Measurements from ENCODE around the gene PTPRK.

The PTPRK gene

DNA sequence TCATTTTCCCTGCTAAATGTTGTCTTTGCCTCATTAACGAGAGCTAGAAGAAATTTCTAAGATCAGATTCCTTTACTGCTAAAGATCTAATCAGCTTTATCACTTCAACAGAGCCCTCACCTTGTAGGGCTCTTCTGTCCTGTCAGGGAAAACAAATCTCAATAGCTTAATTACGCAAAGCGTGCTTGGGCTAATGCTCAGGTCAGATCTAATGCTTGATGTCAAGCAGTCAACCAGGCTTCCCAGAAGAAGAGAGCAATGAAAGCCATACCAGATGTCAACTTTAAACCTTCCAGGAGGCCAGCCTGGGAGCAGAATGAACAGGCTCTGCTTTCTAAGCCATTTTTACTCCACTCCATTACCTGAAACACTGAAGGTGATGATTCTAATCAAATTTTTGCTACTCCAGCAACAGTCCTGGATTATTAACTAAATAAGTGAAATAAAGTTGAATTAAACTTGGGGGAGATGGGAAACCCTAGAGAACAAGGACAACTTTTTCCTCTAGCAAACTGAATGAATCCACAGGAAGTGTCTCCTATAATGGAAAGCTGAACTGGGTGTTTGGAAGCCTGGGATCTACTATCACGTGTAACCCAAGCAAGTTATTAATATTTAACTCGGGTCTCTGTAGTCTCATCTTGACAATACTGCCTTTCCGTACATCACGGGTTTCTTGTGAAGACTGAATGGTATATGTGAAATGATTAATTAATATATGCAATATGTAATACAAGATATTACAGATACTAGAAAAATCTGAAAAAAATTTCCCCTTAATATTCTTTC is 273.7 kb downstream of the PTPRK start:
- DNase-seq (ENCODE audit: insufficient read length, low spot score) (no peak), FAIRE-seq (no peak)
- TF ChIP-seq, protein P1, sequence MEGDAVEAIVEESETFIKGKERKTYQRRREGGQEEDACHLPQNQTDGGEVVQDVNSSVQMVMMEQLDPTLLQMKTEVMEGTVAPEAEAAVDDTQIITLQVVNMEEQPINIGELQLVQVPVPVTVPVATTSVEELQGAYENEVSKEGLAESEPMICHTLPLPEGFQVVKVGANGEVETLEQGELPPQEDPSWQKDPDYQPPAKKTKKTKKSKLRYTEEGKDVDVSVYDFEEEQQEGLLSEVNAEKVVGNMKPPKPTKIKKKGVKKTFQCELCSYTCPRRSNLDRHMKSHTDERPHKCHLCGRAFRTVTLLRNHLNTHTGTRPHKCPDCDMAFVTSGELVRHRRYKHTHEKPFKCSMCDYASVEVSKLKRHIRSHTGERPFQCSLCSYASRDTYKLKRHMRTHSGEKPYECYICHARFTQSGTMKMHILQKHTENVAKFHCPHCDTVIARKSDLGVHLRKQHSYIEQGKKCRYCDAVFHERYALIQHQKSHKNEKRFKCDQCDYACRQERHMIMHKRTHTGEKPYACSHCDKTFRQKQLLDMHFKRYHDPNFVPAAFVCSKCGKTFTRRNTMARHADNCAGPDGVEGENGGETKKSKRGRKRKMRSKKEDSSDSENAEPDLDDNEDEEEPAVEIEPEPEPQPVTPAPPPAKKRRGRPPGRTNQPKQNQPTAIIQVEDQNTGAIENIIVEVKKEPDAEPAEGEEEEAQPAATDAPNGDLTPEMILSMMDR (IDR thresholded peaks at IDR 0.05; ENCODE audit: insufficient read depth, missing control alignments), result no peak

DNA sequence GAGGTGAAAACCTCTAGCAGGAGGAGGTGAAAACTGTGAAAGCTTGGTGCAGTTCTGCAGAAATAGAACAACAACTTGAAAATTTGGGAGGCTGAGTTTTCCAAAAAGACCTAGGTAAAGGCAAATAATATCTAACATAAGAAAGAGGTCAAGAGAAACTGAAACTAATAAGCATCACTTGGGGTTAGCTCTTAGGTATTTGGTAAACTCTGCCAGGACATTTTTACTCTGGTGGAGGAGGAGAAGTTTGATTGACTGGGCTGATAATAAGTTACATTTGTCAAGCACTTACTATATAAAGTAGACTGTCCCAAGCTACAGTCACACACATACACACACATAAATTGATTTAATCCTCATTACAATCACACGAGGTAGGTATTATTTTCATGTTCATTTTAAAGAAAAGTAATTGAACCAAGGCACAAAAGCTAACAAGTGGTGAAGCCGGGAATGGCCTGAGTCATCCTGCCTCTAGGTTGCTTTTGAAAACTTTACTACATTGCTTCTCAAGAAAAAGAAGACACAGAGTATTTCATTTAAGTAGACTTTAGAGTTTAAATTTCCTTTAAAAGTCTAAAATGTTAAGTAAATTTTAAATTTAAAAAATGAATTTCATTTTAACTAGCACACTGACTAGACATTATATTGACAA is 275.5 kb downstream of the PTPRK start:
- FAIRE-seq (no peak), DNase-seq (ENCODE audit: insufficient read length, low spot score) (no peak)
- TF ChIP-seq, protein P1 (IDR thresholded peaks at IDR 0.05; ENCODE audit: insufficient read depth, missing control alignments), result no peak

DNA sequence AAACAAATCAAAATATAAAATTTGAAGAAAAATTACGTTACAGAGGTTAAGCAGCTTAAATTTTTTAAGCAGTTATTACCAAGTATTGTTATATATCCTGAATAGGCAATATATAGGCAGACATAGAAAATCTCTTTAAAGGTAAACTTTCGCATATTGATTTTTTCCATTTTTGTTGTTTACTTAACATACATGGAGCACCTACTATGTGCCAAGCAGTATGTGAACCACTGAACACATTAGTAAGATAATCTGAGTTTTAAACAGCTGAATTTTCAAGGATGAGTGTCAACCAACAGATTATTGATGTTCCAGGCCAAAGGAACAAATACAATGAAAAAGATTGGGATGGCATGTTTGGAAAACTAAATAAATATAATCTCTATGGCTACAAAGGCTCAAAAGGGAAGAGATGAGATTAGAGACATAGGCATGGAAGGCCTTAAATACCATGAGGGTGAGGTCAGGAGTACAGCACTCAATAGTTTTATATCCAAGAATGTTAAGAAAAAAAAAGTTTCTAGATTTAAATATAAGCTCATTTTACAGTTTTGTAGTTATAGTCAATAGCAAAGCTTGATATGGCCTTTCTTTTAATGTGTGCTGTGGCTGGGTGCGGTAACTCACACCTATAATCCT is 277.5 kb downstream of the PTPRK start:
- no peak for FAIRE-seq

DNA sequence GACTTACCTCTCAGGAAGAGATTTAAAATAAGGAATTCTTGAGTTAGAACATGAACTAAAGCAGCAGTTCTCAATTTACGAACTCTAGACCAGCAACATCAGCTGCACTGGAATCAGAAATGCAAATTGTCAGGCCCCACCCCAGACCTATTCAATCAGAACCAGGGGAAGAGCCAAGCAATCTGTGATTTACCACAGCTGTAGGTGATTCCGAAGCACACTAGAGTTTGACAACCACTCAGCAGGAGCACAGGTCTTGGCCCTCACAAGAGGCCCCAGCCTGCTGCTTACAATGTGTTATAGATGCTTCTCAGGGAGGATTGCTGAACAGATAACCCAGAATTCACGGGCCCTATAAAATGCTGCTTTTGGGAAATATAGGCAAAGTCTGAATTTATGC is 279.2 kb downstream of the PTPRK start:
- TF ChIP-seq, protein P1 (IDR thresholded peaks at IDR 0.05; ENCODE audit: insufficient read depth, missing control alignments), result no peak
- DNase-seq (ENCODE audit: insufficient read length, low spot score) (no peak), FAIRE-seq (no peak)

More for the DNA sequence above, 277.5 kb downstream of the PTPRK start:
- TF ChIP-seq, protein P1 (IDR thresholded peaks at IDR 0.05; ENCODE audit: insufficient read depth, missing control alignments), result no peak
- no peak for DNase-seq (ENCODE audit: insufficient read length, low spot score)

DNA sequence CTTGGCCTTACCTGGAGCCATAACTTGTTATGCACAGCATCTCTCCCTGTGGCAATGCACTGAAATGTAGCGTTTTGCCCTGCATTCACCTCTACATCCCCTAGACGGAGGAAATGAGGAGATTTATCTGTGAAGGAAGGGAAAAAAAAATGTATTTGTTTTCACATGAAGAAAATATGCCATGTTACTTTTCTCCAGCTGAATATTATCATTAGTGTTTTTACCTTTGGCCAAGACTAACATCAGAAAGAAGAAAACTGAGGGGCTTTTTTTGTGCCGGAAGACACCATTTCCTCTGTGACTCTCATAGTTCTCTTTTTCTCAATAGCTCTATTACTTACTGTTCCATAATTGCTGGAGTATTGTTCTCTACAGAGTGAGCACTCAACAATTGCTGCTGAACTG is 280.4 kb downstream of the PTPRK start:
- FAIRE-seq (no peak), DNase-seq (ENCODE audit: insufficient read length, low spot score) (no peak)
- TF ChIP-seq, protein P1 (IDR thresholded peaks at IDR 0.05; ENCODE audit: insufficient read depth, missing control alignments), result no peak

DNA sequence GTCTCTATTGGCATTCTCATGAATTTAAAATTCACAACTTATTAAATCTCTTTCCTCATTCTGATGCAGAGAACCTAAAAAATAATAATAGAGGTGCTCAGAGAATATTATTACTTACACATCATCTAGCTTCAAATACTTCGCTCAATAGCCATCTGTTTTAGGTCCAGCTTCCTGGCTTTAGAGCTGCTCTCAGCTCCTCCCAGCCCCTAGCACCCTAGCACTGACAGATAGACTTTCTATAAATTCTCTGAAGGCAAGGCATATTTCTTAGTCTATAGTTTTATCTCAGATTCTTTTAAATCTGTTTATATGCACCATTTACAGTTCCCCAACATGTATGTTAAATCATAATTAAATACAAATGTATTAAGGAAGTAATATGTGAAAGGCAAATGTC is 281.3 kb downstream of the PTPRK start:
- FAIRE-seq (no peak), DNase-seq (ENCODE audit: insufficient read length, low spot score) (no peak)
- TF ChIP-seq, protein P1 (IDR thresholded peaks at IDR 0.05; ENCODE audit: insufficient read depth, missing control alignments), result no peak
